SU-DHL-6 (cell line): ENCODE measurements around the gene TACC3.

ENCODE experiments used
- H2AFZ ChIP-seq: fragments of 200-600 bp; sonication (generic); 2 replicates; pipeline ENCODE4 v1.6.1; 2014; ENCODE audit warnings: low read depth, mild to moderate bottlenecking, moderate library complexity, mixed read lengths, antibody characterized with exemption, low read length; ENCODE audit not compliant: severe bottlenecking
- H3F3A ChIP-seq: fragments of 200-600 bp; shearing (Covaris generic); 2 replicates; pipeline ENCODE4 v1.6.0; 2016; ENCODE audit warnings: antibody characterized with exemption, mild to moderate bottlenecking; ENCODE audit not compliant: insufficient read depth
- H3K27ac ChIP-seq: fragments of 200-600 bp; sonication (generic); 2 replicates; pipeline ENCODE4 v1.5.1; 2016; ENCODE audit warnings: low read depth, mild to moderate bottlenecking, low read length, moderate library complexity, mixed read lengths
- H3K27me3 ChIP-seq: fragments of 200-600 bp; sonication (generic), shearing (Covaris generic); 2 replicates; pipeline ENCODE4 v1.6.0; 2014; ENCODE audit warnings: mild to moderate bottlenecking, low read length
- H3K36me3 ChIP-seq: fragments of 200-600 bp; sonication (generic); 2 replicates; pipeline ENCODE4 v1.6.1; 2014; ENCODE audit warnings: mild to moderate bottlenecking, low read length, mixed read lengths
- H3K4me2 ChIP-seq: fragments of 300-600, 200-600 bp; shearing (Covaris generic), sonication (generic); 2 replicates; pipeline ENCODE4 v1.6.0; 2014; ENCODE audit warnings: low read length, low read depth, mild to moderate bottlenecking; ENCODE audit not compliant: poor library complexity, severe bottlenecking
- H3K4me3 ChIP-seq: fragments of 200-600 bp; sonication (generic); 2 replicates; pipeline ENCODE4 v1.5.1; 2014; ENCODE audit warnings: antibody characterized with exemption, low read length, mild to moderate bottlenecking, mixed read lengths; ENCODE audit not compliant: insufficient read depth, poor library complexity, severe bottlenecking
- H3K79me2 ChIP-seq: fragments of 200-600 bp; sonication (generic); 2 replicates; pipeline ENCODE4 v1.6.1; 2014; ENCODE audit warnings: mild to moderate bottlenecking, low read length, moderate library complexity; ENCODE audit not compliant: insufficient read depth
- H3K9ac ChIP-seq: fragments of 200-600 bp; sonication (generic); 2 replicates; pipeline ENCODE4 v1.7.0; 2014; ENCODE audit warnings: mild to moderate bottlenecking, low read length
- H3K9me2 ChIP-seq: fragments of 200-600 bp; sonication (generic); replicated peaks from 2 replicates; pipeline ENCODE4 v1.6.1; 2014; ENCODE audit warnings: low read length; ENCODE audit not compliant: insufficient read depth
- H3K9me3 ChIP-seq: fragments of 200-600 bp; sonication (generic); 2 replicates; pipeline ENCODE4 v1.6.1; 2014; ENCODE audit warnings: low read length, mixed read lengths; ENCODE audit not compliant: insufficient read depth
- H4K20me1 ChIP-seq: fragments of 200-600 bp; sonication (generic); 2 replicates; pipeline ENCODE4 v1.6.1; 2014; ENCODE audit warnings: low read depth, mild to moderate bottlenecking, antibody characterized with exemption, low read length, moderate library complexity, mixed read lengths
- CTCF ChIP-seq: fragments of 200-600 bp; sonication (generic); IDR thresholded peaks from one replicate; pipeline ENCODE4 v1.5.1; 2017; ENCODE audit warnings: antibody characterized with exemption, mild to moderate bottlenecking, low read length, moderate library complexity; ENCODE audit not compliant: insufficient read depth, poor library complexity, severe bottlenecking
- EZH2phosphoT487 ChIP-seq: fragments of 200-600 bp; sonication (generic), shearing (Covaris generic); conservative IDR thresholded peaks from 2 replicates; pipeline ENCODE4 v1.6.1; 2018; ENCODE audit warnings: mild to moderate bottlenecking, antibody characterized with exemption, low read length, moderate library complexity, mixed read lengths

TACC3 gene

DNA sequence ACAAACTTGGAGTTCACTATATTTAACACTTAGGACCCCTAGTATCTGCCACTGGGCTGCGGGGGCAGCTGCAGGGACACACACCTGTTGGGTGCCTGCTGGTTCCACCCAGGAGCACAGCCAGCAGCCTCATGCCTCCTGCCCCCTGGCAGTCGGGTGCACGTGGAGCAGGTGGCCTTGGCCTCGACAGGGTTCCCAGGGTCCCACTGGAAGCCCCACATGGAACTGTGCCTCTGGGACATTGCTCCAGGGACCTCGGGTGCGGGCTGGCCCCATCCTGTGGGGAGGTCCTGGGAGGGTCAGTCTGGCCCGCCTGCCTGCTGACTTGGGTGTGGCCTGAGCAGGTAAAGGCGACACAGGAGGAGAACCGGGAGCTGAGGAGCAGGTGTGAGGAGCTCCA, 18.0 kb downstream of the TACC3 start:
- Histone ChIP-seq H4K20me1 (no peaks in the 10 kb centered on the region), H3K4me3 (no peak overlapping the region), H3K36me3 (peaks cover 47% of the 10 kb centered on the region), H3K27ac (no peak overlapping the region), H3F3A (0 out of 2 replicates have a peak, but pooled peaks cover 5% of the 10 kb centered on the region), H3K9me2 (no peaks in the 10 kb centered on the region), H3K9me3 (peaks cover 8% of the 10 kb centered on the region; the same call in 1 of the 2 replicates), H2AFZ (no peak overlapping the region), H3K27me3 (no peaks in the 10 kb centered on the region), H3K79me2 (no peaks in the 10 kb centered on the region; the same call in 1 of the 2 replicates), H3K4me2 (no peak overlapping the region), H3K9ac (no peak overlapping the region)
- no peak for TF ChIP-seq EZH2phosphoT487
- TF ChIP-seq CTCF = no peak

DNA sequence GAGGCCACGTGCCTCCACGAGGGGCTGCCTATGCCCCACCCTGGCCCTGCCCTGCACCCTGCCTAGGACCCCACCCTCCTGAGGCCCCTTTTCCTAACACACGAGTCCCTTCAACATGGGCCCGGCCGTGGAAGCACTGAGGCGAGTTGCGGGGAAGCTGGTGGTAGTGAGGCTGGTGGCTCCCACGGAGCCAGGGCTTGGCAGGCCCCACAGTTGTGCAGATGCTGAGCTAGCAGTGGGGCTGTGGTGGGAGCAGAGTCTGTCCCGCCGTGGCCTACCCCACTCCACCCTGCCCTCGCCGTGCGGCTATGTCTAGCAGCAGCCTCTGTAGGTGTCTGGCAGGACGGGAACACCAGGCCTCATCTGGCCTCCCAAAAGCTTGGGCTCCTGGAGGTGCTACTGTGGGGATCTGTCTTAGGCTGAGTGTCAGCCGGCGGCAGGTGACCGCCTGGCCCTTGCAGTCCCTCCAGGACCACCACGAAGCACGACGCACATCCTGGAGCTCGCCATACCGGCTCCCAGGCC, 18.8 kb downstream of the TACC3 start:
- H4K20me1 ChIP-seq = no peaks in the 10 kb centered on the region
- no peak overlapping the region for H3K4me2 ChIP-seq
- H3K9me3 ChIP-seq = peaks cover 8% of the 10 kb centered on the region; the same call in 1 of the 2 replicates
- H3K9me2 ChIP-seq = no peaks in the 10 kb centered on the region
- H3K9ac ChIP-seq = no peak overlapping the region
- H3F3A ChIP-seq = peaks cover 9% of the 10 kb centered on the region
- no peaks in the 10 kb centered on the region; the same call in 1 of the 2 replicates for H3K79me2 ChIP-seq
- no peaks in the 10 kb centered on the region for H3K27me3 ChIP-seq
- TF ChIP-seq CTCF = no peak
- TF ChIP-seq EZH2phosphoT487 = no peak
- H3K36me3 ChIP-seq = peaks cover 40% of the 10 kb centered on the region
- no peak overlapping the region for H3K27ac ChIP-seq
- no peak overlapping the region for H3K4me3 ChIP-seq
- H2AFZ ChIP-seq = no peak overlapping the region

GRCh38 chr4:1741208-1741607, 19.9 kb downstream of the TACC3 start:
- Histone ChIP-seq H3K36me3 (peaks cover 30% of the 10 kb centered on the region), H3K9me2 (no peaks in the 10 kb centered on the region), H3K27ac (no peak overlapping the region), H3K27me3 (no peaks in the 10 kb centered on the region), H4K20me1 (no peaks in the 10 kb centered on the region), H3F3A (peaks cover 13% of the 10 kb centered on the region), H2AFZ (no peak overlapping the region), H3K9me3 (peaks cover 8% of the 10 kb centered on the region; the same call in 1 of the 2 replicates), H3K79me2 (no peaks in the 10 kb centered on the region; the same call in 1 of the 2 replicates), H3K4me3 (no peak overlapping the region), H3K4me2 (no peak overlapping the region), H3K9ac (no peak overlapping the region)
- TF ChIP-seq EZH2phosphoT487 = no peak
- no peak for TF ChIP-seq CTCF
